Activated T-cell treated with anti-CD3 and anti-CD28 coated beads, Interleukin-2, amount 50 U/mL, for 24 hours (primary cell): ENCODE data around the gene DNAJC5.

Experiments
- DNase-seq: peaks from one replicate; pipeline ENCODE4 v3.0.0-alpha.2; 2020
- H3K27ac Mint-ChIP-seq: 2 replicates; pipeline ENCODE4 v1.8.0; 2020; ENCODE audit warnings: mild to moderate bottlenecking, mixed read lengths
- H3K27me3 Mint-ChIP-seq: 2 replicates; pipeline ENCODE4 v1.8.0; 2020; ENCODE audit warnings: mixed read lengths
- H3K36me3 Mint-ChIP-seq: 2 replicates; pipeline ENCODE4 v1.8.0; 2020; ENCODE audit warnings: low read depth, mixed read lengths
- H3K4me1 Mint-ChIP-seq: 2 replicates; pipeline ENCODE4 v1.8.0; 2020; ENCODE audit warnings: low read depth, mixed read lengths
- H3K4me3 Mint-ChIP-seq: 2 replicates; pipeline ENCODE4 v1.8.0; 2020; ENCODE audit warnings: mild to moderate bottlenecking, moderate library complexity, mixed read lengths
- H3K9me3 Mint-ChIP-seq: 2 replicates; pipeline ENCODE4 v1.8.0; 2020; ENCODE audit warnings: mixed read lengths

The DNAJC5 gene

DNA sequence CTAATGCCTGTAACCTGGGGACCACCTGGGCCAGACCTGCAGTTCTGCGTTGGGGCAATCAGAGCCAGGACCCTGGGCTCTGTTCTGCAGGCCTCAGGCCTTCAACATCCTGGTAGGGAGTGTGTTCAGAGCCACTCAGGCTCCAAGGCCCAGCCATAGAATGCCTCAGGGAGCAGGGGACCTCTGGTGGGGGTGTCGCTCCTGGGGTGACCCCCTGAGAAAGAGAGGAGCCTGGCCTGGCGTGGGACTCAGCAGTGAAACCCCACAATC is 48.8 kb downstream of the DNAJC5 start:
- H3K4me1 Mint-ChIP-seq: peaks cover 34% of the 10 kb centered on the region
- H3K27ac Mint-ChIP-seq: no peak overlapping the region
- peaks cover 46% of the 10 kb centered on the region for H3K36me3 Mint-ChIP-seq
- no peaks in the 10 kb centered on the region for H3K27me3 Mint-ChIP-seq
- DNase-seq: no peak
- no peak overlapping the region for H3K4me3 Mint-ChIP-seq
- H3K9me3 Mint-ChIP-seq: no peaks in the 10 kb centered on the region

DNA sequence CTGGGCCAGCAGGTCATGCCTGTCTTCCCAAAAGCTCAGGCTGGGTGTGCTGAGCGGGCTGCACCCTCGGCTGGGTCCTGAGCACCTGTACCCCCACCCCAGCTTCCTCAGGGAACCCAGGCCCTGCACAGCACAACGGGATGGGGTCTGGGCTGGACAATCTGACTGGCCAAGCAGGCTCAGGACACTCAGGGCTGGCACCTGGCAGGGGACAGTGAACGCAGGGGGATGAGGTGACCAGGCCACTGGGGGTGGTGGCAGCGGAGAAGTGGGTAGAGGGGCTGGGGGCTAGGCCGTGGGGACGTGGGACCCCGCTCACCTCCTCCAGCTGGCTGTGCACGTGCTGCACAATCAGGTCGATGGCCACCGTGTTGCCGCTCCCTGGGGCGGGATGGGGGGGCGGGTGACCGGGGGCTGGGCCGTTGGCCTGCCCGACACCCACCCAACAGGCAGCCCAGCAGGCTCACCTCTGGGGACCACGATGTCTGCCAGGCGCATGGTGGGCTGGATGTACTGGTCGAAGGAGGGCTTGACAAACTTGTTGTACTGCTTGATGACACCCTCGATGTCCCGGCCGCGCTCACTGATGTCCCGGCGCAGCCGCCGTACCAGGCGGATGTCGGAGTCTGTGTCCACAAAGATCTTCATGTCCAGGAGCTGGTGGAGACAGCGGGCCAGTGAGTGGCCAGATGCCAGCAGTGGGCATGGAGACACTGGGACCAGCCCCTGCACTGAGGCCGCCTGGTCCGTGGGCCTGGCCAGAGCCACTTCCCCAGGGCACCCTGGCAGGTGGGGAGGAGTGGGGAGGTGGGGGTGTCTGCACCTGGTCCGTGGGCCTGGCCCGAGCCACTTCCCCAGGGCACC is 49.4 kb downstream of the DNAJC5 start:
- H3K4me1 Mint-ChIP-seq: peaks cover 39% of the 10 kb centered on the region
- H3K36me3 Mint-ChIP-seq: peaks cover 46% of the 10 kb centered on the region
- H3K9me3 Mint-ChIP-seq: no peaks in the 10 kb centered on the region
- H3K27ac Mint-ChIP-seq: peak overlapping the region; percentile 57
- no peaks in the 10 kb centered on the region for H3K27me3 Mint-ChIP-seq
- DNase-seq: no peak
- H3K4me3 Mint-ChIP-seq: no peak overlapping the region

DNA sequence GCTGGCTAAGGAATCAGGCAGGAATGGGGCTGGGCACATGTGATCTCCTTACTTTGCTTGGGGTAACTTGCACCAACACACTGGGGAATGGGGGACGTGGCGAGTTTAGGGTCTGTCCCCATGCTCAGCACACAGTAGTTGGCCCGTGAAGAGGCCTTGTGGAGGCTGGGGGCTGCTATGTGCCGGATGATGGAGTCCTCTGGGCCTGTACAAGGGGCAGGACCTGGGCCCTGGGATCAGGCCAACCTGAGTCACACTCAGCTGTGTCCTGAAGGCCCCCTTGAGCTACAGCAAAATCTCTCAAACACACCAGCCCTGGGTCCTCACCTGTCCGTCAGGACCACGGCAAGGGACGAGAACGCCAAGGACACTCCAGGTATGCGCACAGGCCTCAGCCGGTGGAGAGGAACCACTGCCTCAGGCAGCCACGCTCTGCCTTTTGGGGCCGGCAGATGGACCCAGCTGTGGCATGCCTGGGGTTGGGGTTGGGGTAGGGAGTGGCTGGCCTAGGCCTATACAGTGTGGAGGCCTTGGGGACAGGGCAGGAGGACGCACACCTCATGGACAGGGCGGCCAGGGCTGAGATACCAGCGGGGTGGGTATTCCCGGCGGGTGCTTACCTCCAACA is 50.2 kb downstream of the DNAJC5 start:
- no peaks in the 10 kb centered on the region for H3K27me3 Mint-ChIP-seq
- no peak for DNase-seq
- peaks cover 47% of the 10 kb centered on the region for H3K4me1 Mint-ChIP-seq
- H3K36me3 Mint-ChIP-seq: peaks cover 44% of the 10 kb centered on the region
- no peaks in the 10 kb centered on the region for H3K9me3 Mint-ChIP-seq
- H3K4me3 Mint-ChIP-seq: no peak overlapping the region
- peak overlapping the region; percentile 18 for H3K27ac Mint-ChIP-seq

DNA sequence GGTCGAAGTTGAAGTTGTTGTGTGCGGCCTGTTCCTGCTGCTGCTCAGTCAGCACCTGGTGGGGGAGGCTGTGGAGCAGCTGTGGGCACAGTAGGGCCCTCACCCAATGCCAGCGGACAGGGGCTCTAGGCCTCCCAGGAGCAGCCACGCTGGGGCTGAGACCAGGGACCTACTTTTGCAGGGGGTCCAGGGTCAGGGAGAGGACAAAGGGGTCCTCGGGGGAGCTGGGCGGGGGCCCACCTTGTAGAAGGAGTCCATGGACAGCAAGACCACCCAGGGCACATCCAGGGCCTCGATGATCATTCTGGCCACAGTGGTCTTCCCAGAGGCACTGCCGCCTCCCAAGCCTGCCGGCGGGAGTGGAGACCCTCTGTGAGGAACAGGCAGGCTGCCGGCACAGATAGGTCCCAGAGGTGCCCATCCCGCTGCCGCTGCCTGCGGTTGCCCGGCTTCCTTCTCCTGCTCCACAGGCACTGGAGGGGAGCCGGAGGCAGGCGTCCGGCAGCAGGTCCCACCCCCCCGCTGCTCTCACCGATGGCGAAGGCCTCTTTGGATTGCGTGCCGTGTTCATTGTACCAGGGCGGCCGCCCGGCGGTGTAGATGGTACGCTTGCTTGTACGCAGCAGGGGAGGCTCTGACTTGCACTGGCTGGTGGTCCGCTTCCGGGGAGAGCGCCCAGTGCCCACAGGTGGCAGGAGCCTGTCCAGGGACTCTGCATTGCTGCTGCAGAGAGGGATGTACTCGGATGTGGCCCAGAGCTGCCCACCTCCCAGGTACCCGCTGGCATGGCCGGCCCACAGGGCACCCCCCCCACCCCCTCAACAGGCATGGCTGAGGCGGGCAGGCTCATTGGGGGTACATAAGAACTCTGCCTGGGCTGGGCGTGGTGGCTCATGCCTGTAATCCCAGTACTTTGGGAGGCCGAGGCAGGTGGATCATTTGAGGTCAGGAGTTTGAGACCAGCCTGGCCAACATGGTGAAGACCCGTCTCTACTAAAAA is 51.3 kb downstream of the DNAJC5 start:
- Mint-ChIP-seq H3K27me3 (no peaks in the 10 kb centered on the region), H3K27ac (peak overlapping the region; percentile 62), H3K9me3 (no peaks in the 10 kb centered on the region), H3K36me3 (peaks cover 33% of the 10 kb centered on the region), H3K4me3 (no peak overlapping the region), H3K4me1 (peaks cover 47% of the 10 kb centered on the region)
- no peak for DNase-seq

DNA sequence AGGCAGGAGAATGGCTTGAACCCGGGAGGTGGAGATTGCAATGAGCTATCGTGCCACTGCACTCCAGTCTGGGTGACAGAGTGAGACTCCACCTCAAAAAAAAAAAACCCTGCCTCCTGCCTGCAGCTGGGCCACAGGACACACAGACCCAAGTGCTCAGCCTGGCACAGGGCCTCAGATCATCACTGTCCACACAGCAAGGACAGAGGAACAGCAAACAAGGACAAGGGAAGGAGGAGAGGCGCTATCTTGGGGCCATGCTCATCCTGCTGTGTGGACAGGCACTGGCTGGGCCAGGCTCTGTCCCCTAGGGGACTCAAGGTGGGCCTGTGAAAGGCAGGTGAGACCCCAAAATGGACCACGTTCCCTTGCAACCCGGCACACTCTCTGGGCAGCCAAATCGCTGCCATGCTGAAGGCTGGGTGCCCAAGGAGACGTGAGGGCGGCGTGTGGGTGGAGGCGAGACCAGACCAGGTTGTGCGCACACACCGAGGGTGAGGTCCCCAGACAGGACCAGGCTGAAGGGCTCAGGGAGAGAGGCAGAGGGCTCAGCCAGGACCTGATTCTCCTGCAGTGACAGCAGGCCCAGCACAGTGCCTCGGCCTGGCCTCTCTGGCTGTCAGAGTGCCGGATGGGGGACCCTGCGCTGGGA is 52.2 kb downstream of the DNAJC5 start:
- no peak for DNase-seq
- no peaks in the 10 kb centered on the region for H3K27me3 Mint-ChIP-seq
- peak overlapping the region; percentile 90 for H3K27ac Mint-ChIP-seq
- peaks cover 32% of the 10 kb centered on the region for H3K36me3 Mint-ChIP-seq
- H3K4me3 Mint-ChIP-seq: no peak overlapping the region
- no peaks in the 10 kb centered on the region for H3K9me3 Mint-ChIP-seq
- H3K4me1 Mint-ChIP-seq: peaks cover 47% of the 10 kb centered on the region

DNA sequence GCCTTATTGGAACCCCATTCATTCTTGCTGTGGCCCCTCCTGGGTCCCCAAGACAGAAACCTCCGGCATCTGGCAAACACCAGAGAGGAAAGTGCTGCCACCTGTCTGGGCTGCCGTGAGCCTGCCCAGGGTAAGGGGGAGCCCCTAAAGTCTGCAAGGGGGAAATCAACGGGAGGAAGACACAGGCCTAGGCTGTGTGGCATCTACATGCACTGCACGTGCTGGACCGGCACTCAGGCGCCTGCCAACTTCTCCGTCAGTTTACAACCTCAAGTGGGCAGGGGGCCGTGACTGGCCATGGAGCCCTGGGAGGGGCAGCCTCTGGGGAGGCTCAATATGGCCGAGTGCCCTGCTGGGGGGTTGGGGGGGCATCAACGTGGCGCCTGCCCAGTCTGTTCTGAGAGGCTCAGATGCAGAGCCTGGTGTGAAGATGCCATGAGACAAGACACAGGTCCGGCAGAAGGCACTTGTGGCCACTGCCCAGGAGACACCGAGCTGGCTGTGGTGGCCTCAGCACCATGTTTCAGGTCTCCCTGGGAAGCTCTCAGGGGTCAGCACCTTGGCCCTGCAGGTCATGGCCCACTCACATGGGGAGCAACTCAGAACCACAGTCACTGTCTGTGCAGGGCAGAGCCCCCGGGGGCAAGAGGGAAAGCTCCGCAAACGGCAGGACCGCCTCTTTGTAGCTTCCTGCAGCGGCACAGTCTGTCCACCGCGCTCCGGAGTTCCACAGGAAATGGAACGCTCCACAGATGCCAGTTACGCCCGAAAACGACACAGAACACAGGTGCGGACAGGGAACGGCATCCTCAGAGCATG is 52.9 kb downstream of the DNAJC5 start:
- H3K4me1 Mint-ChIP-seq: peaks cover 48% of the 10 kb centered on the region
- peak; percentile 59 for DNase-seq
- H3K27me3 Mint-ChIP-seq: no peaks in the 10 kb centered on the region
- peaks cover 29% of the 10 kb centered on the region for H3K36me3 Mint-ChIP-seq
- H3K27ac Mint-ChIP-seq: peak overlapping the region; percentile 90
- peak overlapping the region; percentile 58 for H3K4me3 Mint-ChIP-seq
- no peaks in the 10 kb centered on the region for H3K9me3 Mint-ChIP-seq

DNA sequence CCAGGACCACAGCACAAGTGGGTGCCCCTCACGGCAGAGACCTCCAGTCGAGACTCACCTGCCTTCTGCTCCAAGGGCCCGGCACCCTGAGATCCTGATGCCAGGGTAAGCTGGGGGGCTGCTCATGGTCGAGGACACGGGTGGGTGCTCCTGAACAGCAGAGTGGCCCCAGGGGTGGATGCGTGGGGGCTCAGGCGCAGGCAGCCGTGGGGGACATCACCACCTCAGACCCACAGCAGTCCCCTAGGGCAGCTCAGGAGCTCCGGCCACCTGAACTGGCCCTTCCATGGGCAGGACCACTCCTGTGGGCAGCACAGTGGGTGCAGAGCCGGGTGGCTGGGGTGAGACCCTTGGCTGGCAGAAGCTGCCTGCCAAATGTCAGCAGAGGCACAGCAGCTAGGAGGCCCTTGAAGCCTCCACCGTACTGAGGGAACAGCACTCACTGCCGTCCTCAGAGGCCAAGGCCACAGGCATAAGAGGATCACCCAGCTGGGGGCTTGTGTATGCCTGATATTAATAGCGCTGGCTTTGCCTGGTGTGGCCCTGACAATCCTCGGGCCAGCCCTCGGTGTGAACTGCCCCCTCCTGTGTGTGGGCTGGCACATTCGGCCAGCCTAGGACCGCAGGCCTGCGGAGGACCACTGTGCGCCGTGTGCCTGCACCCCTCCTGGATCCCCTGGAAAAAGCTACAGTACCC is 55.9 kb downstream of the DNAJC5 start:
- H3K27ac Mint-ChIP-seq: no peak overlapping the region
- peaks cover 15% of the 10 kb centered on the region for H3K36me3 Mint-ChIP-seq
- no peaks in the 10 kb centered on the region for H3K9me3 Mint-ChIP-seq
- H3K27me3 Mint-ChIP-seq: no peaks in the 10 kb centered on the region
- H3K4me1 Mint-ChIP-seq: peaks cover 62% of the 10 kb centered on the region
- H3K4me3 Mint-ChIP-seq: no peak overlapping the region
- no peak for DNase-seq

DNA sequence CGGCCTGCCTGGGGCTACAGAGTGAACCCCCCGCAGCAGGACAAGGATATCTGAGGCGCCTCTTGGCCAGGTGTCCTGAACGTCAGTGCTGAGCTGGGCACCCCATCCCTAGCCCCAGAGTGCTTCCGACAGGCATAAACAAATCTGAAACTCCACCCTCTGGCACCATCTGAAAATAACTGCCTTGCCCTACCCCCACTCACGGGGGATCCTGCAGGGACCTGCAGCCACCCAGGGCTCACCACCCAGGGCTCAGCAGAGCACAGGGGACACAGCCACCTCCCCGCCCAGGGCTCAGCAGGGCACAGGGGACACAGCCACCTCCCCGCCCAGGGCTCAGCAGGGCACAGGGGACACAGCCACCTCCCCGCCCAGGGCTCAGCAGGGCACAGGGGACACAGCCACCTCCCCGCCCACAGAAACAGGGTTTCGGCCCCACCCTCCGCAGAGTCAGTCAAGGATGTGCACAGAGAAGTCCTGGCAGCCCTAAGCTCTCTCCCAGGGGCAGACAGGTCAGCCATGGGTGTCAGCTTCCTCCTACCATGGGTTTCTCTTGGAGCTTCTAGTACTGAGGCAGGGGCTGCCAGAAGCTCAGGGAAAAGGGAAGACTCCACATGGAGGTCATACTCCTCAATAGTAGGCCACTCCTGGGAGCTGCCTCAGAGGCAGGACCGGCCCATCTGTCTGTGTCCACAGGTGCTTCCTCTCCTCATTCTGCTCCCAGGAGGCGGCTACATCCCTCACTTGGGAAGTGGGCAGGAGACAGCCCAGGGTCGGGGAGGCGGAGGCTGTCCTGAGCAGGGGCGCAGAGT is 56.7 kb downstream of the DNAJC5 start:
- Mint-ChIP-seq H3K27ac (peak overlapping the region; percentile 57), H3K27me3 (no peaks in the 10 kb centered on the region), H3K4me3 (no peak overlapping the region), H3K4me1 (peaks cover 64% of the 10 kb centered on the region), H3K9me3 (no peaks in the 10 kb centered on the region), H3K36me3 (peaks cover 14% of the 10 kb centered on the region)
- DNase-seq: no peak

DNA sequence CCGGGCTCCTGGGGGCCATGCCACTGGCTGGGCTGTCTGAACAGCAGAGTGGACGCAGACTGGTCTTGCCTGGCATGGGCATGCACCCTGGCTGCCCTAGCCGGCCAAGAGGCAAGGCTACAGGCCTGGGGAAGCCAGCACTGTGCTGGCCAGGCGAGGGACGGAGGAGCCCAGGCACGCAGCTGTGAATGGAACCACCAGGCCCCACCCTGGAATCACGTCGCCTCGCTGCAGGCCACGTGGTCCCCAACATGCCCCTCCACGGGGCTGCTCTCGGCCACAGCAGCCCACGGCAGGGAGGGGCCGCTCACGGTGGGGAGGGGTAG is 57.2 kb downstream of the DNAJC5 start:
- Mint-ChIP-seq H3K27ac (peak overlapping the region; percentile 57), H3K9me3 (no peaks in the 10 kb centered on the region), H3K36me3 (peaks cover 11% of the 10 kb centered on the region), H3K27me3 (no peaks in the 10 kb centered on the region), H3K4me1 (peaks cover 62% of the 10 kb centered on the region), H3K4me3 (no peak overlapping the region)
- no peak for DNase-seq

DNA sequence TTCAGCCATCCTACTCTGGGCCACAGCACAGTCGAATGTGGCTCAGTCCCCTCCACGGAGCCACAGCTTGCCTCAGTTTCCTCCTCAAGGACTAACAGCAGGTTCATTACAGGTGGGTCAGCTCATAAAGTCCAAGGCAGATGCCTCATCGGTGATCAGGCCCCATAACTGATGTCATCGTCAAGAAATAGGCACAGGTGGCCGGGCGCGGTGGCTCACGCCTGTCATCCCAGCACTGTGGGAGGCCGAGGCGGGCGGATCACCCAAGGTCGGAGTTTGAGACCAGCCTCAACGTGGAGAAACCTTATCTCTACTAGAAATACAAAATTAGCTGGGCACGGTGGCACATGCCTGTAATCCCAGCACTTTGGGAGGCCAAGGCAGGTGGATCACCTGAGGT is 57.8 kb downstream of the DNAJC5 start:
- Mint-ChIP-seq H3K4me1 (peaks cover 62% of the 10 kb centered on the region), H3K9me3 (no peaks in the 10 kb centered on the region), H3K4me3 (no peak overlapping the region), H3K27ac (peak overlapping the region; percentile 59), H3K27me3 (no peaks in the 10 kb centered on the region), H3K36me3 (peaks cover 11% of the 10 kb centered on the region)
- no peak for DNase-seq

DNA sequence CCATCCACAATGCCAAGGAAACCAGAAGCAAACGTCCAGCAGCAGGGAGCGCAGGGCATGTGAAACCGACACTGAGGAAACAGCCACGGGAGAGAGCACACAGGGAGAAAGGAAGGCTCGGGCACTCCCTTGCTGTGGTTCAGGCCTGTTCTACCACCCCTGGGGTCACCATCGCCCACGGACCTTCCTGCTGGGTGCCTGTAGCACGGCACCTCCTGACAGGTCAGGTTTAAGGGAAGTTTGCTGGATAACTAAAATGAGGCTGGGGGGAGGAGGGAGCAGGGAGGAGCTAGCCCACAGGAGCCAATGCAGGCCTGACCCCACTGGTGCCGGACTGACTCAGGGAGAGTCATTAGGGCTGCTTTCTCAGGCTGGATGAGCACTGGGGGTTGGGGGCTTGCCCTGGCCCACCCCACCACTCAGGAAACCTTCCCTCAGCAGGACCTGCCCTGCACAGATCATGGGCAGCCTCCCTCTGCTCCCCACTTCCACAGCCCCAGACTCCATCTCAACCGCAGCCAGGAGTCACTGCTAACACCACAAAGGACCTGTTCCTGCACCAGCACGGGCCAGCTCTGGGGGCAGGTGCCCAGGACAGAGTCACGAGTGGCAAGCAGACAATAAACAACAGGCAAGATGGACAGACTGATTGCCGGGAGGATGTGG is 59.0 kb downstream of the DNAJC5 start:
- Mint-ChIP-seq H3K27me3 (no peaks in the 10 kb centered on the region), H3K27ac (peak overlapping the region; percentile 81), H3K36me3 (peaks cover 18% of the 10 kb centered on the region), H3K4me3 (peak overlapping the region; percentile 84), H3K4me1 (peaks cover 60% of the 10 kb centered on the region), H3K9me3 (no peaks in the 10 kb centered on the region)
- DNase-seq: no peak

DNA sequence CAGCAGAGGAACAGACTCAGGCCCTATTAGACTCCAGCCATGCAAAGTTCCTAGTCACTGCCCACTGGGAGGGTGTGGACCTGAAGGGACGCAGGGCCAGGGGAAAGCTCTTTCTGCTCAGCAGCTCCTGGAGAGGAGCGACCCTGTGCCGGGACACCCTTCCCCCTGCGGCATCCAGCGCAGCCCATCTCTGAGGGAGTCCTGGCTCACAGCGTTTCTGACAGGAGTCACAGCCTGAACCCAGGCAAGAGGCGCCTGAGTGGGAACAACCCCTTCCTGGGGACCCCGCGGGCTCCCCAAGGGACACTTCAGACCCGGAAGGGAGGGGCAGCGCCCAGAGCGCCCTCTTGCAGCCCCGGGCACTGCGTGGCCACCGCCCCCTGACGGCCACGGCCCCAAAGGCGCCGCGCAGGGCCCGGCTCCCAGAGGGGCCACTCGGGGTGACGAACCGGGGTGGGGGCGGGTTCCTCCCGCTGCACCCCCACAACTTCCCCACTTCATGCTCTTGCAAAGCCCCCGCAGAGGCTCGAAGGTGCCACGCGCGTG is 60.4 kb downstream of the DNAJC5 start:
- DNase-seq: peak; percentile 73
- H3K4me1 Mint-ChIP-seq: peaks cover 47% of the 10 kb centered on the region
- H3K9me3 Mint-ChIP-seq: no peaks in the 10 kb centered on the region
- peak overlapping the region; percentile 84 for H3K4me3 Mint-ChIP-seq
- H3K27me3 Mint-ChIP-seq: no peaks in the 10 kb centered on the region
- H3K27ac Mint-ChIP-seq: peak overlapping the region; percentile 76
- H3K36me3 Mint-ChIP-seq: peaks cover 30% of the 10 kb centered on the region
